ENCODE measurements around the gene GATB.

DNA sequence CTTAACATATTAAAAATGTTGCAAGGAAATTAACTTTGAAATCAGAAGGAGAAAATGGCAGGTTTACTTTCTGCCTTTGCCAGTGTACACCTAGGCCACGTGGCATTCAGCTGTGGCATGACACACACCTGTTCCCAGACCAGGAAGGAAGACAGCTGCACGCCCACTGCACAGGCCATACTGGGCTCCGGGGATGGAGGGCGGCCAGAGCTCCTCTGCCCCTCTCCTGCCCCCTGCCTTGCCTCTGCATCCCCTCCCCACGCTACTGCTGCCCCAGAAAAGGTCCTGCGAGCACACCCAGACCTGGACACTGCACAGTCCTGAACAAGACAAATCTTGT lies 68.4 kb downstream of the GATB start:
- TF ChIP-seq, protein P1, sequence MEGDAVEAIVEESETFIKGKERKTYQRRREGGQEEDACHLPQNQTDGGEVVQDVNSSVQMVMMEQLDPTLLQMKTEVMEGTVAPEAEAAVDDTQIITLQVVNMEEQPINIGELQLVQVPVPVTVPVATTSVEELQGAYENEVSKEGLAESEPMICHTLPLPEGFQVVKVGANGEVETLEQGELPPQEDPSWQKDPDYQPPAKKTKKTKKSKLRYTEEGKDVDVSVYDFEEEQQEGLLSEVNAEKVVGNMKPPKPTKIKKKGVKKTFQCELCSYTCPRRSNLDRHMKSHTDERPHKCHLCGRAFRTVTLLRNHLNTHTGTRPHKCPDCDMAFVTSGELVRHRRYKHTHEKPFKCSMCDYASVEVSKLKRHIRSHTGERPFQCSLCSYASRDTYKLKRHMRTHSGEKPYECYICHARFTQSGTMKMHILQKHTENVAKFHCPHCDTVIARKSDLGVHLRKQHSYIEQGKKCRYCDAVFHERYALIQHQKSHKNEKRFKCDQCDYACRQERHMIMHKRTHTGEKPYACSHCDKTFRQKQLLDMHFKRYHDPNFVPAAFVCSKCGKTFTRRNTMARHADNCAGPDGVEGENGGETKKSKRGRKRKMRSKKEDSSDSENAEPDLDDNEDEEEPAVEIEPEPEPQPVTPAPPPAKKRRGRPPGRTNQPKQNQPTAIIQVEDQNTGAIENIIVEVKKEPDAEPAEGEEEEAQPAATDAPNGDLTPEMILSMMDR (IDR thresholded peaks at IDR 0.05; ENCODE audit: insufficient read depth, low read length) = no peak
- no peak for TF ChIP-seq GABPA (IDR thresholded peaks at IDR 0.05; ENCODE audit: low read depth)
- no peak for TF ChIP-seq POLR2AphosphoS5 (IDR thresholded peaks at IDR 0.05; ENCODE audit: low read depth)

Measured in HL-60 (cell line).